ENCODE results near the gene ALDOB.

ALDOB gene

GRCh38 chr9:101438523-101438922, 2.9 kb upstream of the ALDOB start:
- TF ChIP-seq CTCF (IDR thresholded peaks at IDR 0.05; ENCODE audit: low read depth, low read length, poor library complexity, severe bottlenecking), result no peak
- no peak for TF ChIP-seq EZH2phosphoT487 (IDR thresholded peaks at IDR 0.05; ENCODE audit: borderline replicate concordance, low read length)
- H3K27ac ChIP-seq (ENCODE audit: low read depth, low read length), result no peak overlapping the region
- peaks cover 26% of the 10 kb centered on the region for H3K4me1 ChIP-seq (ENCODE audit: control insufficient read depth, low read length)
- no peak overlapping the region for H3K4me3 ChIP-seq (ENCODE audit: low read length)
- H3K4me2 ChIP-seq (ENCODE audit: low read length), result no peak overlapping the region
- H4K20me1 ChIP-seq (ENCODE audit: control insufficient read depth, insufficient read depth, low read depth, low read length), result no peaks in the 10 kb centered on the region
- no peaks in the 10 kb centered on the region for H3F3A ChIP-seq (ENCODE audit: control insufficient read depth, insufficient read depth)
- H3K27me3 ChIP-seq (ENCODE audit: control insufficient read depth, low read length), result no peaks in the 10 kb centered on the region
- no peaks in the 10 kb centered on the region for H3K9me2 ChIP-seq (replicated peaks; ENCODE audit: control insufficient read depth, low read length)
- H3K36me3 ChIP-seq (ENCODE audit: control insufficient read depth, low read length), result no peaks in the 10 kb centered on the region
- H3K9me3 ChIP-seq (ENCODE audit: control insufficient read depth, insufficient read depth, low read length), result no peaks in the 10 kb centered on the region
- H3K79me2 ChIP-seq (ENCODE audit: control insufficient read depth, low read length), result no peaks in the 10 kb centered on the region

- no peaks in the 10 kb centered on the region for H3K9me3 ChIP-seq (ENCODE audit: control insufficient read depth, insufficient read depth, low read length)
- peaks cover 26% of the 10 kb centered on the region for H3K4me1 ChIP-seq (ENCODE audit: control insufficient read depth, low read length)
- H3F3A ChIP-seq (ENCODE audit: control insufficient read depth, insufficient read depth), result no peaks in the 10 kb centered on the region
- no peaks in the 10 kb centered on the region for H3K36me3 ChIP-seq (ENCODE audit: control insufficient read depth, low read length)
- no peak overlapping the region for H3K4me2 ChIP-seq (ENCODE audit: low read length)
- no peaks in the 10 kb centered on the region for H3K9me2 ChIP-seq (replicated peaks; ENCODE audit: control insufficient read depth, low read length)
- H3K27me3 ChIP-seq (ENCODE audit: control insufficient read depth, low read length), result no peaks in the 10 kb centered on the region
- TF ChIP-seq EZH2phosphoT487 (IDR thresholded peaks at IDR 0.05; ENCODE audit: borderline replicate concordance, low read length), result no peak
- no peak for TF ChIP-seq CTCF (IDR thresholded peaks at IDR 0.05; ENCODE audit: low read depth, low read length, poor library complexity, severe bottlenecking)
- H3K79me2 ChIP-seq (ENCODE audit: control insufficient read depth, low read length), result no peaks in the 10 kb centered on the region
- no peak overlapping the region for H3K4me3 ChIP-seq (ENCODE audit: low read length)
- no peaks in the 10 kb centered on the region for H4K20me1 ChIP-seq (ENCODE audit: control insufficient read depth, insufficient read depth, low read depth, low read length)
- H3K27ac ChIP-seq (ENCODE audit: low read depth, low read length), result no peak overlapping the region
These were observed 2.2 kb upstream of the ALDOB start for GRCh38 chr9:101437806-101438232.

- Histone ChIP-seq H3K9me2 (replicated peaks; ENCODE audit: control insufficient read depth, low read length) (no peaks in the 10 kb centered on the region; the same call in 1 of the 2 replicates), H3K4me1 (ENCODE audit: control insufficient read depth, low read length) (peaks cover 9% of the 10 kb centered on the region), H3K36me3 (ENCODE audit: control insufficient read depth, low read length) (no peaks in the 10 kb centered on the region), H4K20me1 (ENCODE audit: control insufficient read depth, insufficient read depth, low read depth, low read length) (no peaks in the 10 kb centered on the region), H3K79me2 (ENCODE audit: control insufficient read depth, low read length) (no peaks in the 10 kb centered on the region), H3K4me3 (ENCODE audit: low read length) (no peak overlapping the region), H3K27me3 (ENCODE audit: control insufficient read depth, low read length) (no peaks in the 10 kb centered on the region), H3K27ac (ENCODE audit: low read depth, low read length) (no peak overlapping the region), H3K4me2 (ENCODE audit: low read length) (no peak overlapping the region), H3K9me3 (ENCODE audit: control insufficient read depth, insufficient read depth, low read length) (no peaks in the 10 kb centered on the region), H3F3A (ENCODE audit: control insufficient read depth, insufficient read depth) (no peaks in the 10 kb centered on the region)
- no peak for TF ChIP-seq CTCF (IDR thresholded peaks at IDR 0.05; ENCODE audit: low read depth, low read length, poor library complexity, severe bottlenecking)
These were observed 576 bp downstream of the ALDOB start for GRCh38 chr9:101434998-101435397.

- Histone ChIP-seq H3K36me3 (ENCODE audit: control insufficient read depth, low read length) (no peaks in the 10 kb centered on the region), H3K27me3 (ENCODE audit: control insufficient read depth, low read length) (no peaks in the 10 kb centered on the region), H3F3A (ENCODE audit: control insufficient read depth, insufficient read depth) (no peaks in the 10 kb centered on the region), H3K9me2 (replicated peaks; ENCODE audit: control insufficient read depth, low read length) (no peaks in the 10 kb centered on the region; the same call in 1 of the 2 replicates), H3K4me1 (ENCODE audit: control insufficient read depth, low read length) (peaks cover 14% of the 10 kb centered on the region), H3K4me2 (ENCODE audit: low read length) (no peak overlapping the region), H3K79me2 (ENCODE audit: control insufficient read depth, low read length) (no peaks in the 10 kb centered on the region), H4K20me1 (ENCODE audit: control insufficient read depth, insufficient read depth, low read depth, low read length) (no peaks in the 10 kb centered on the region), H3K4me3 (ENCODE audit: low read length) (no peak overlapping the region), H3K9me3 (ENCODE audit: control insufficient read depth, insufficient read depth, low read length) (no peaks in the 10 kb centered on the region), H3K27ac (ENCODE audit: low read depth, low read length) (no peak overlapping the region)
- TF ChIP-seq EZH2phosphoT487 (IDR thresholded peaks at IDR 0.05; ENCODE audit: borderline replicate concordance, low read length) (no peak), CTCF (IDR thresholded peaks at IDR 0.05; ENCODE audit: low read depth, low read length, poor library complexity, severe bottlenecking) (no peak)
These were observed 2.3 kb downstream of the ALDOB start for GRCh38 chr9:101433229-101433628.
